ENCODE measurements around the gene LBX2. TPM values are rescaled to one million over a fixed set of nuclear protein-coding genes. Genes with fewer than 3 reads are reported as not detected.

The LBX2 gene
- total and polyA plus RNA-seq, 5 experiments from 2014 or later, result not detected

DNA sequence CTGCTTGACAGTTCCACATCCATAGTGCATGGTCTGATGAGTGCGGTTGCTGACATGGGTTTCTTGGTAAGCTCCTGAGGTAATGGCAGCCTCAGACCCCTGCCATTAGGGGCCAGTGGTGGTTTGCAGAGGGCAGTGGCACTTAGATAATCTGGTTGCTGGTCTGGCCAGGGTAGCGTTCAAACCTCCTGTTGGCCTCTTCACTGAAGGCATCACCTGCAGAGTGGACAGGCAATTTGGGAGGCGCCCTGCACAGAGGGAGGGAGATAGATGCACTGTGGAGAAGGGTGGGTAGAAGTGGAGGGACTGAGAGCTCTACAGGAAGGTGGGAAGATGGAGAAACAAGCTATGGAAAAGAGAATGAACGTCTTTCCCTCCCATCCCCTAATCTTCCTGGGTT, 34.1 kb upstream of the LBX2 start:
- POLR2A ChIA-PET, result interaction anchor here (0.6 to 5.7 kb wide), 2 partner anchors 48 to 76 kb away, joined by 3 to 45 read pairs; partner anchors contain the start of genes INO80B and WBP1
- Mint-ChIP-seq H3K9me3 (no peaks in the 10 kb centered on the region), H3K27ac (peak overlapping the region in 1 of 10 donors; percentile 73), H3K4me1 (peaks cover 20 to 30% (median 26%) of the 10 kb centered on the region in 4 donors), H3K27me3 (peaks cover 0 to 5% (median 0%) of the 10 kb centered on the region in 5 donors), H3K36me3 (peaks cover 0 to 8% (median 3%) of the 10 kb centered on the region in 3 donors), H3K4me3 (no peak overlapping the region)
- DNase-seq (no peak), ATAC-seq (no peak)

DNA sequence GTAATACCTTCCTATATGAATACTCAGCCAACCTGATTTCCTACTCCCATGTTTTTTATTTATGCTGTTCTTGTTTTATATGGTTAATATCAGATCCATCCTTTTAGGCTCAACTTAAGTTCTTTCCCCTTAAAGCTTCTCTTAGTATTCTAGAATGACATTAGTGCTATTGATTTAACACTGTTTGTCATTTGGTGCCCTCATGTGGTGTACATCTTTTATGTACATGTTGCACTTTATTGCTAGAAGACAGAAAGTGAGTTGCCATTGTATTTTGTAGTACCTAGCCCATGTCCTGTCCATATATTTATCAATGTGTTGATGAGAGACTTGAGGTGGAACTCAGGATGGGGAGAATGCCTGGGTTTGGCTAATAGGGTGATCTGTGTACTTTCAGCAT, 32.8 kb upstream of the LBX2 start:
- ATAC-seq, result no peak
- POLR2A ChIA-PET, result interaction anchor here (1.9 to 5.7 kb wide), 3 partner anchors 50 to 75 kb away, joined by 8 to 45 read pairs (median 31); partner anchors contain the start of genes CCDC142, INO80B, MRPL53 and TTC31
- Mint-ChIP-seq H3K4me3 (peak overlapping the region in 9 of 10 donors; percentile 20 to 89 (median 68)), H3K9me3 (no peaks in the 10 kb centered on the region), H3K27me3 (peaks cover 0 to under 1% (median 0%) of the 10 kb centered on the region in 5 donors), H3K36me3 (peaks cover 0 to 20% (median 8%) of the 10 kb centered on the region in 3 donors), H3K27ac (peak overlapping the region in 9 of 10 donors; percentile 1 to 97 (median 49)), H3K4me1 (peaks cover 23 to 40% (median 37%) of the 10 kb centered on the region in 4 donors)
- DNase-seq, result peak in 2 of 10 donors; percentile 50 to 53

DNA sequence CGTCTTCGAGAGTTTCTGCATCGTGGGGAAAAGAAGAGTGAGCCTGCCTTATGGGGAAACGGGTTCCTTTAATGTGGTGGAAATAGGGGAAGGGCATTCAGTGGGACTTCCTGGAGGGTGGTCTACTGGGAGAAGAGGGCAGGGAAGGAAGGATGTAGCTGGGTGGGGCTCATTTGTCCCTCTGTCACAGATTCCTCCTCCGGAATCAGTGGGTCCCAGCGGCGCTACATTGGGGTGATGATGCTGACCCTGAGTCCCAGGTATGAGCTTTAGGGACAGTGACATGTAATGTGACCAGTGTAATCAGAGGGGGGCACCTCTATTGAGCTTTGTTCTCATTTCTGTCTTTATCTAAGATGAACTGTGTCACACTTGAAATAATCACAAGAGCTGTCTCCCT, 32.3 kb upstream of the LBX2 start:
- Mint-ChIP-seq H3K4me1 (peaks cover 22 to 43% (median 40%) of the 10 kb centered on the region in 4 donors), H3K4me3 (peak overlapping the region in 8 of 10 donors; percentile 25 to 96 (median 90)), H3K27ac (peak overlapping the region in 8 of 10 donors; percentile 26 to 97 (median 66)), H3K27me3 (no peaks in the 10 kb centered on the region), H3K36me3 (peaks cover 0 to 25% (median 14%) of the 10 kb centered on the region in 3 donors), H3K9me3 (no peaks in the 10 kb centered on the region)
- POLR2A ChIA-PET, result interaction anchor here (1.1 to 5.7 kb wide), 5 partner anchors 8 to 74 kb away, joined by 3 to 45 read pairs (median 31); partner anchors contain the start of genes CCDC142, INO80B, MRPL53 and TLX2
- ATAC-seq, result no peak
- DNase-seq, result no peak

DNA sequence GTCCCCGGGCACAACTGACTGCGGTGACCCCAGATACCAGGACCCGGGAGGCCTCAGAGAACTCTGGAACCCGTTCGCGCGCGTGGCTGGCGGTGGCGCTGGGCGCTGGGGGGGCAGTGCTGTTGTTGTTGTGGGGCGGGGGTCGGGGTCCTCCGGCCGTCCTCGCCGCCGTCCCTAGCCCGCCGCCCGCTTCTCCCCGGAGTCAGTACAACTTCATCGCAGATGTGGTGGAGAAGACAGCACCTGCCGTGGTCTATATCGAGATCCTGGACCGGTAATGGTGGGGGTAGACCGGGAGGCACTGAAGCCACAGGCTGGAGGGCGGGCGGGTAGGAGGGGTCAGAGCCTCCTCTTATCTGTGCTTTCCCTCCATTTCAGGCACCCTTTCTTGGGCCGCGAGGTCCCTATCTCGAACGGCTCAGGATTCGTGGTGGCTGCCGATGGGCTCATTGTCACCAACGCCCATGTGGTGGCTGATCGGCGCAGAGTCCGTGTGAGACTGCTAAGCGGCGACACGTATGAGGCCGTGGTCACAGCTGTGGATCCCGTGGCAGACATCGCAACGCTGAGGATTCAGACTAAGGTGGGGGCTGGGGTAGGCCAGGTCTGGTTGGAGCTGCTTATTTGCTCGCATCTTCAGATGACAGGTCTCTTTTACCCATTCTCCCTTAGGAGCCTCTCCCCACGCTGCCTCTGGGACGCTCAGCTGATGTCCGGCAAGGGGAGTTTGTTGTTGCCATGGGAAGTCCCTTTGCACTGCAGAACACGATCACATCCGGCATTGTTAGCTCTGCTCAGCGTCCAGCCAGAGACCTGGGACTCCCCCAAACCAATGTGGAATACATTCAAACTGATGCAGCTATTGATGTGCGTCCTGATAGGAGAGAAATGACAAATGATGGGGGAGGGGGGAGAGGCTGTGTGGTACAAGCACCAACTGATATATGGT, 31.1 kb upstream of the LBX2 start:
- Mint-ChIP-seq H3K27ac (peak overlapping the region; percentile 37 to 97 (median 93)), H3K36me3 (peaks cover 4 to 34% (median 19%) of the 10 kb centered on the region in 3 donors), H3K27me3 (no peaks in the 10 kb centered on the region), H3K4me3 (peak overlapping the region; percentile 89 to 96 (median 94)), H3K4me1 (peaks cover 22 to 50% (median 43%) of the 10 kb centered on the region in 4 donors), H3K9me3 (no peaks in the 10 kb centered on the region)
- POLR2A ChIA-PET, result interaction anchor here (0.6 to 5.7 kb wide), 19 partner anchors 8 to 702 kb away, joined by 3 to 45 read pairs (median 4); partner anchors contain the start of genes C2orf81, CCDC142, INO80B and LBX2
- DNase-seq, result peak in 8 of 10 donors; percentile 21 to 51 (median 40)
- peak; percentile 23 to 33 for ATAC-seq

DNA sequence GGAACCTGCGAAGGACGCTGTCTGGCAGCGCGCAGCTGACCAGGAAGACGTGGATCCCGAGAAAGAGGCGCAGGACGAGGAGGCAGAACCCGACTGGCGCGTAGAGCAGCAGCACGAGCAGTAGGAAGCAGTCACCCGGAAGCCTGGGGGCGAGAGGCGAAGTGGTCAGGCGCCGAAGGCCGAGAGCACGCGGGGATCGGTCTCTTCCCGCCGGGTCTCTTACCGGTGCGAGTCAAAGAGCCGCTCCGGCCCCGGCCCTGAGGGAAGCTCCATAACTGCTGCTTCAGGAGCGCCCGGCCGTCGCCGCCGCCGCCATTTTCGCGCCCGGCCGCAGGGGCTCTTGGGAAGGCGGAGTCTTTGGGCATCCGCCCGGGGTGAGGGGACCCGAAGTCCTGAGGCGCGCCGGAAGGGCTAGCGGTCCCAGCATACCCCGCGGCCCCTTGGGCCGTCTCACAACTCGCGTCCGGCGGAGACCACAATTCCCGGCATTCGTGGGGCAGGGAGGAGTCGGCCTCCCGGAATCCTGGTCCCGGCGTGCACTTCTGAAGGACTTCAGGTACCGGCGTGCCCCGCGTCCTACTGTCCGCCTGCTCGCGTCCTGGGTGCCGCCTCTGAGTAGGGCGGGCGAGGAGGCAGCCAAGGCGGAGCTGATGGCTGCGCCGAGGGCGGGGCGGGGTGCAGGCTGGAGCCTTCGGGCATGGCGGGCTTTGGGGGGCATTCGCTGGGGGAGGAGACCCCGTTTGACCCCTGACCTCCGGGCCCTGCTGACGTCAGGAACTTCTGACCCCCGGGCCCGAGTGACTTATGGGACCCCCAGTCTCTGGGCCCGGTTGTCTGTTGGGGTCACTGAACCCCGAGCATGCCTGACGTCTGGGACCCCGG, 30.2 kb upstream of the LBX2 start, which contains the start of the genes AUP1 and HTRA2:
AUP1 (minus strand) TSS at position 350 of the 882 bp plus-strand sequence; CDS start at position 273, 77 bp downstream.
HTRA2 (plus strand) TSS at position 577 of the 882 bp plus-strand sequence; CDS start at position 651, 74 bp downstream.
- Mint-ChIP-seq H3K4me1 (peaks cover 22 to 50% (median 43%) of the 10 kb centered on the region in 4 donors), H3K27me3 (no peaks in the 10 kb centered on the region)
- peak; percentile 90 to 91 for ATAC-seq

DNA sequence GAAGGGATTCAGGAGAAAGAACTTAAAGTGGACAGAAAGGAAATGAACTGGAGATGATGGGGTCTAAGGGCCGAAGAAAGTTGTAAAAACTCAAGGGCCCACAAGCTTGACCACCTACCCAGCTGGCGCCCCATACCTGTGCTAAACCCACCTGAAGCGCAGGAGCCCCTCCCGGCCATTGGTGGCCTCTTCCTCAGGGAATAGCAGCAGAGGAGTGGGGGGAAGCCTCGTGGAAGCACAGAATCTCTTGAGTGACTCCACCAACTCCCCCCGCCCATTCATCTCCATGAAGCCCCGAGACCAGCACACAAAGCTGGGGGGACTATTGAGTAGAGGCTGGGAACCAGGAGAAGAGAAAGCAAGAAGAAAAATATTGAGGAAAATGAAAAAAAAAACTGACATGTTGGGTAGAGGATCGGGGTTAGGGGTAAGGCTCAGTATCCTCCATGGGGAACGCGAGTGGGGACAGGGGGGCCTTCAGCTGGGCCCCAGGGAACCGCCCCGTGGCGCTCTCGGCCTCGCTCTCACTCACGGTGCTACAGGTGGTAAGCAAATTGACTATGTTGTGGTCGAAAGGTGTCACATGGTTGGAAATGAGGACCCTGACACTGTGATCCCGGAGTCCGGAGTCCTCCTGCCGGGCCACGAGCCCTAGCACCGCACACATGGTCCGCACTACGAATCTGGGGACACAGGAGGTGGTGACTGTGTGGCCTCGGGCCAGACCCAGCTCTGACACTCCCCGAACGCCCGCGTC, 29.4 kb upstream of the LBX2 start:
- no peaks in the 10 kb centered on the region for H3K27me3 Mint-ChIP-seq
- DNase-seq (peak in 1 of 10 donors; percentile 23), ATAC-seq (peak; percentile 2 to 5)
- POLR2A ChIA-PET, result interaction anchor here (1.0 to 5.7 kb wide), 15 partner anchors 10 to 107 kb away, joined by 3 to 45 read pairs (median 6); partner anchors contain the start of genes C2orf81, CCDC142, INO80B and LBX2
- peak overlapping the region; percentile 78 to 97 (median 94) for H3K27ac Mint-ChIP-seq
- H3K9me3 Mint-ChIP-seq, result no peaks in the 10 kb centered on the region
- H3K4me3 Mint-ChIP-seq, result peak overlapping the region; percentile 89 to 96 (median 94)
- peaks cover 4 to 34% (median 19%) of the 10 kb centered on the region in 3 donors for H3K36me3 Mint-ChIP-seq
- H3K4me1 Mint-ChIP-seq, result peaks cover 22 to 50% (median 43%) of the 10 kb centered on the region in 4 donors

More for the DNA sequence above, 30.2 kb upstream of the LBX2 start, which contains the start of the genes AUP1 and HTRA2:
- Mint-ChIP-seq H3K27ac (peak within 1 kb of the TSS; percentile 78 to 97 (median 94)), H3K36me3 (peaks cover 4 to 34% (median 19%) of the 10 kb centered on the region in 3 donors), H3K4me3 (peak within 1 kb of the TSS; percentile 89 to 96 (median 94)), H3K9me3 (no peaks in the 10 kb centered on the region)
- POLR2A ChIA-PET, result interaction anchor here (0.9 to 5.7 kb wide), 19 partner anchors 9 to 701 kb away, joined by 3 to 45 read pairs (median 5); partner anchors contain the start of genes C2orf81, CCDC142, INO80B and LBX2
- peak; percentile 74 to 91 (median 80) for DNase-seq

DNA sequence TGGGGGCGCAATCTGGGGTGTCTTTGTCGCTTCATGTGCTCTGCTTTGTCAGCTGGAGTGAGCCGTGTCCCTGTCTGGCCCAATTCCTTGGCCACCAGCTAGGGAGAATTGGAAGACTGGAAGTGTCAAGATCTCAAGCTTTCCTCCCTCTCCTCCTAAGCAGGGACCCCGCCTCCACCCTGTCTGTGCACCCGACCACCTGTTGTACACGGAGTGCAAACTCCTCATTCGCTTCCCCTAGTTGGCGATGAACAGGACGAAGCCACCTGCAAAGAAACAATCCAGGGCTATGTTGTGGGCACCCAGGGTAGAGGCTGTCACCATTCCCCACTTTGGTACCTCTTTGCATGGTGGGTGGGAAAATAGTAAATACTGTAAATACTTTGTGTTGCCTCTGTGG, 28.3 kb upstream of the LBX2 start:
- H3K36me3 Mint-ChIP-seq, result peaks cover 4 to 34% (median 16%) of the 10 kb centered on the region in 3 donors
- DNase-seq, result no peak
- no peak for ATAC-seq
- peaks cover 22 to 50% (median 43%) of the 10 kb centered on the region in 4 donors for H3K4me1 Mint-ChIP-seq
- H3K4me3 Mint-ChIP-seq, result peak overlapping the region; percentile 89 to 96 (median 94)
- no peaks in the 10 kb centered on the region for H3K9me3 Mint-ChIP-seq
- peak overlapping the region in 8 of 10 donors; percentile 63 to 97 (median 92) for H3K27ac Mint-ChIP-seq
- POLR2A ChIA-PET, result interaction anchor here (0.5 to 5.1 kb wide), 7 partner anchors 11 to 77 kb away, joined by 4 to 35 read pairs (median 6); partner anchors contain the start of genes CCDC142, LBX2, TLX2 and TTC31
- no peaks in the 10 kb centered on the region for H3K27me3 Mint-ChIP-seq

DNA sequence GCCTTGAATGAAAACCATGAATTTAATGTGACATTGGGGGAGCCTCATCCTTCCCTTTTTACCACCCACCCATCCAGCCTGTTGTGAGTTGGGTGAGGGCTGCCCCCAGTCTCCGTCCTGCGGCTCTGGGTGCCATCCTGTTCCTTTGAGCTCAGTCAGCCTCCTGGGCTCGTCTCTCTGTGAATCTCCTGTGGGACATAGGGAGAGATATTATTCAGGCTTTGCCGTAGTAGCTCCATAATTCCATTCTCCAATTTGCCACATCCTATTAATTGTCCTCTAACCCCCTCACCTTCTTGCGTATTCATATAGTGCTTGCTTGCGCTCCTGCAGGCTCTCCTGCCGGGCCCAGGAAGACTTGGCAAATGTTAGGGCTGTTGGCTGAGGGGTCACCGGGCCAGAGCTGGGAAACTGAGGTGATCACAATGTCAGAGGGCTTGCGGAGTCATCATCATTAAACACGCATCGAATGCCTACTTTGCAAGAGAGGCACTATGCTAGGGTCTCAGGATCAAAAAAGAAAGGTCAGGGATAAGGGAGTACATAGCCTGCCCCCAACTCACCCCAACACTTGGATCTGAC, 27.3 kb upstream of the LBX2 start:
- H3K9me3 Mint-ChIP-seq, result no peaks in the 10 kb centered on the region
- DNase-seq (no peak), ATAC-seq (no peak)
- peak overlapping the region in 4 of 10 donors; percentile 8 to 78 (median 42) for H3K27ac Mint-ChIP-seq
- peaks cover 4 to 27% (median 16%) of the 10 kb centered on the region in 3 donors for H3K36me3 Mint-ChIP-seq
- H3K4me1 Mint-ChIP-seq, result peaks cover 15 to 42% (median 35%) of the 10 kb centered on the region in 4 donors
- peak overlapping the region in 4 of 10 donors; percentile 22 to 70 (median 24) for H3K4me3 Mint-ChIP-seq
- peaks cover 0 to 4% (median 0%) of the 10 kb centered on the region in 5 donors for H3K27me3 Mint-ChIP-seq
- POLR2A ChIA-PET, result interaction anchor here (1.0 to 2.1 kb wide), 5 partner anchors 18 to 68 kb away, joined by 4 to 9 read pairs (median 4); partner anchors contain the start of genes CCDC142, LBX2, MRPL53 and TTC31

DNA sequence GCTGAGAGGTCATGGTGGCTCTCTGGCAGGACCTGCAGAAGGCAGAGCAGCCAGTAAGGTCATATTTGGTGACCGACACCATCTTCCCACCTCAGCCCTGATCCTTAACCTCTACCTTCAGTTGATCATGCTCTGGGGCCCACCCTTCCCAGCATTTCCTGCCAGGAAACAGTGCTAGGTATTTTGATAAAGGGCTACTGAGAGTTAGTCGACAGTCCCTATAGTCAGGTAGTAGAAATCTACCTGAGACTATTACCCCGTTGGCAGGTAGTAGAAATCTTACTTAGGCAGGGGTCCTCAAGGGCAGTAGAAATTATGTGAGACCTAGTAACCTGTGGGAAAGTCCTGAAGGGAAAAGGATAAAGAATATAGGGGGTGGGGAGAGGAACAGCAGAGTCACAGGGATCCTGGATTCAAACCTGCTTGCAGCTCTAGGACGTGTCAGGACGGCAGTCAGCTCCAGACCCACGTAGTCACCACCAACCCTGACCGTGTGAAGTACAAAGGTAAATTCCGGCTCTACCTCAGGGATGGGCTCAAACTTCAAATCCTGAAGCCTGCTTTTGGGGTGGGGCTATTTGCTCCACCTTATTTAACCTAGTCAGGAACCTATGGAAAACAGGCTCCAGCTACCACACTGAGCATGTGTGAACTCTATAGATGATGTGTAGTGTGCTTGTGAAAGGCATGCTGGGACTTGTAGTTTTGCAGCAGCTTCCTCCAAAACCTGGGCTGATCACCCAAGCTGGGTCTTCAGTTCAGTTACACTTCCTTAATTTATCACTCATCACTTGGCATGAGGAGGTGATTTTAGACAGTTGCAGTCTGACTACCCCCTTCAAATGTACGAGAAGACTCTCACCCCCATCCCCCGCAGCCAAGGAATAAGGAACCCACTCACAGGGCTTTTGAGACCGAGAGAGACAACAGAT, 26.6 kb upstream of the LBX2 start, which contains the start of gene DQX1:
DQX1 (minus strand) TSS at position 515 of the 932 bp plus-strand sequence; CDS start at position 13, 502 bp downstream.
- DNase-seq (no peak), ATAC-seq (no peak)
- Mint-ChIP-seq H3K36me3 (peaks cover 4 to 27% (median 16%) of the 10 kb centered on the region in 3 donors), H3K4me3 (peak within 1 kb of the TSS in 5 of 10 donors; percentile 18 to 70 (median 22)), H3K4me1 (peaks cover 12 to 34% (median 28%) of the 10 kb centered on the region in 4 donors), H3K9me3 (no peaks in the 10 kb centered on the region), H3K27ac (peak within 1 kb of the TSS in 6 of 10 donors; percentile 18 to 78 (median 56)), H3K27me3 (peaks cover 0 to 10% (median 2%) of the 10 kb centered on the region in 5 donors)
- POLR2A ChIA-PET, result interaction anchor here (1.0 to 2.1 kb wide), 5 partner anchors 18 to 68 kb away, joined by 4 to 9 read pairs (median 4); partner anchors contain the start of genes CCDC142, LBX2, MRPL53 and TTC31

All from naive thymus-derived CD8-positive, alpha-beta T cell (primary cell).